Testis (tissue), 2 donors: ENCODE results near the gene RCOR3.

Experiments
- CTCF ChIP-seq, 3 experiments: fragments of 450-650 bp in 2 of 3; fragments of 200-600 bp in 1 of 3; sonication (generic) in 1 of 3; IDR thresholded peaks; one replicate each; pipeline ENCODE4 v1.5.1; 2016 to 2019; ENCODE audit warnings: antibody characterized with exemption in 3 of 3, mild to moderate bottlenecking in 2 of 3, moderate library complexity in 1 of 3
- POLR2A ChIP-seq: fragments of 450-650 bp; IDR thresholded peaks from one replicate; pipeline ENCODE4 v1.6.1; 2017; ENCODE audit warnings: antibody characterized with exemption, mild to moderate bottlenecking, moderate library complexity

DNA sequence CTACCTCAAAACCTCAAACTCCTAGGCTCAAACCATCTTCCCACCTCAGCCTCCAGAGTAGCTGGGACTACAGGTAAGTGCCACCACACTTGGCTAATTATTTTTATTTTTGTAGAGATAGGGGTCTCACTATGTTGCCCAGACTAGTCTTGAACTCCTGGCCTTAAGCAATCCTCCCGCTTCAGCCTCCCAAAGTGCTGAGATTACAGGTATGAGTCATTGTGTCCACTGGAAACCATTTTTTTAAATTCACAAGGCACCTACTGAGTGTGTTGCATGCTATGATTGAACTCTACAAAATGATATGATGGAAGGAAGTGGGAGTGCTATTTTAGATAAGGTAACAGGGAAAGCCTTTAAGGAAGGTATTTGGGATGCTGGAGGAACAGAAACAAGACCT is 41.8 kb upstream of the RCOR3 start:
- TF ChIP-seq CTCF (IDR thresholded peaks at IDR 0.05) (no peak), POLR2A (no peak)
